Omental fat pad (tissue), 4 donors: ENCODE data around the gene CEP126. TPM values are rescaled to one million over a fixed set of nuclear protein-coding genes. Genes with fewer than 3 reads are reported as not detected.

ENCODE experiments used
- ATAC-seq: fragments of 150-250 bp; one replicate; pipeline ENCODE4 v1.9.1; 2016; ENCODE audit warnings: mild to moderate bottlenecking, moderate library complexity; ENCODE audit not compliant: low FRiP score
- DNase-seq: peaks from one replicate; pipeline ENCODE4 v3.0.0-alpha.2; 2019; ENCODE audit warnings: low spot score
- total RNA-seq, 4 donors: library from RNA; depleted of rRNA; stranded (reverse); fragments of >200 nt; gene quantifications; one replicate each; pipeline ENCODE4 v1.1.0, GENCODE V29; 2016
- TF ChIP-seq, protein P1 (sequence below), 3 donors: fragments of 450-650 bp; IDR thresholded peaks; one replicate each; pipeline ENCODE4 v1.5.1; 2016 to 2017; ENCODE audit warnings: antibody characterized with exemption in 3 of 3, mild to moderate bottlenecking in 3 of 3, moderate library complexity in 2 of 3

Gene CEP126
- total RNA-seq, 4 donors from 2014 or later, result 2.0 to 9.5 (median 7.0) TPM

DNA sequence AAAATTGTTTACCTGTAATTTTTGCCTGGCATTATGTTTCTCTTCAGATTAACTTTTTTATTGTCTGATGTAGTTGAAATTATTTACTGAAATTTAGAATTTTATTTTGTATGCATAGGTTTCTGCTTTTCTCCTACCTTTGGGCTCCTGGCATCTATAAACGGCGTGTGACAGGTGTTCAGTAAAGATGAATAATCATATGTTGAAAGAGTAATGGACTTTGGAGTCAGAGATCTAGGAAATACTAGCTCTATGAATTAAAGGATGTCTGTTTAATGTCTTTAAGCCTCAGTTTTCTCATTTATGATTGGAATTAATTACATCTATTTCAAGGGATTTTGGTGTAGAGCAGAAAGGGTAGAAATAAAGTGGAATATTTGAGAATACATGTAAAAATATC lies 8.7 kb downstream of the CEP126 start:
- DNase-seq, result no peak
- ATAC-seq, result no peak
- TF ChIP-seq, protein P1, sequence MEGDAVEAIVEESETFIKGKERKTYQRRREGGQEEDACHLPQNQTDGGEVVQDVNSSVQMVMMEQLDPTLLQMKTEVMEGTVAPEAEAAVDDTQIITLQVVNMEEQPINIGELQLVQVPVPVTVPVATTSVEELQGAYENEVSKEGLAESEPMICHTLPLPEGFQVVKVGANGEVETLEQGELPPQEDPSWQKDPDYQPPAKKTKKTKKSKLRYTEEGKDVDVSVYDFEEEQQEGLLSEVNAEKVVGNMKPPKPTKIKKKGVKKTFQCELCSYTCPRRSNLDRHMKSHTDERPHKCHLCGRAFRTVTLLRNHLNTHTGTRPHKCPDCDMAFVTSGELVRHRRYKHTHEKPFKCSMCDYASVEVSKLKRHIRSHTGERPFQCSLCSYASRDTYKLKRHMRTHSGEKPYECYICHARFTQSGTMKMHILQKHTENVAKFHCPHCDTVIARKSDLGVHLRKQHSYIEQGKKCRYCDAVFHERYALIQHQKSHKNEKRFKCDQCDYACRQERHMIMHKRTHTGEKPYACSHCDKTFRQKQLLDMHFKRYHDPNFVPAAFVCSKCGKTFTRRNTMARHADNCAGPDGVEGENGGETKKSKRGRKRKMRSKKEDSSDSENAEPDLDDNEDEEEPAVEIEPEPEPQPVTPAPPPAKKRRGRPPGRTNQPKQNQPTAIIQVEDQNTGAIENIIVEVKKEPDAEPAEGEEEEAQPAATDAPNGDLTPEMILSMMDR (IDR thresholded peaks at IDR 0.05), result no peak

DNA sequence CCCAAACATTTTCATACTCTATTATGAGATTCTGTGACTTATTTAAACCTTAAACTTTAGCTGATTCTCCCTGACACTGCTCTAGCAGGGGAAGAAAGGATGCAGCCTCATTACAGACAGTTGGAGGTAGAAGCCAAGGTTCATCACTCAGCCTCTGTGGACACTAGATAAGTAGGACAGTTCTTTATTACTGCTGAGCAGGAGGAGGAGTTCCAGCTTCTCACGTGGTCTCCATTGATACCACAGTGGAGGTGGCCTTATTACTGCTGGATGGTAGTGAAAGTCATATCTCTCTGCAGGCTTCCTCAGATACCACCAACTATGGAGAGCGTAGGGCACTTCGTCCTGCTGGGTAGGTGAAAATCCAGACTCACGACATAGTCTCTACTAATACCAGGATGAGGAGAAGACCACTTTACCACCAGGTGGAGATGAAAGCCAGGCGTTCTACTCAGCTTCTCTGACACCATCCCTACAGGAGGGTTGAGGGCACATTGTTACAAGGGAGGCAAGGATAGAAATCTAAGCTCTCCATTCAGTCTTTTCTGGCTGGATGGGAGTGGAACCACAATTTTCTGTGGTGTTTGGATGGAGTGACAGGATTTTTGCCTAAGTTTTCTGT lies 14.6 kb downstream of the CEP126 start:
- no peak for ATAC-seq
- no peak for DNase-seq
- TF ChIP-seq, protein P1 (IDR thresholded peaks at IDR 0.05), result no peak

DNA sequence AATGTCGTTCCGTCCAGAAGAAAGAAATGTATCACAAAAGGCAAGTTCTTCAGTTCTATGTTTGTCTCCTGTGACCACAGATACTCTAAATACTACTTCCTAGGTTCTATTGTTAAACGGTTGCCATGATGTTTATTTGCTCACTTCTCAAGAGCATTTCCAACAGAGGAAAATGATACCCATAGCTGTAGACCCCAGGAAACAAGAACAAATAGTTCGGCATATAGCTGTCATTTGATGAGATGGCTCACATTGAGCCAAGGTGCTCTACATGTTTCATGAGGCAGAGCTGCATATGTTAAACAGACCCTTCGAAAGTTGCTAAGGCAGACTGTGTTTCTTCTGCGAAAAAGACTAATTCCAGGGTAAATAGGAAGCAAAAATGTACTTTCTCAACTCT lies 16.9 kb downstream of the CEP126 start:
- no peak for ATAC-seq
- DNase-seq, result no peak
- TF ChIP-seq, protein P1 (IDR thresholded peaks at IDR 0.05), result no peak

DNA sequence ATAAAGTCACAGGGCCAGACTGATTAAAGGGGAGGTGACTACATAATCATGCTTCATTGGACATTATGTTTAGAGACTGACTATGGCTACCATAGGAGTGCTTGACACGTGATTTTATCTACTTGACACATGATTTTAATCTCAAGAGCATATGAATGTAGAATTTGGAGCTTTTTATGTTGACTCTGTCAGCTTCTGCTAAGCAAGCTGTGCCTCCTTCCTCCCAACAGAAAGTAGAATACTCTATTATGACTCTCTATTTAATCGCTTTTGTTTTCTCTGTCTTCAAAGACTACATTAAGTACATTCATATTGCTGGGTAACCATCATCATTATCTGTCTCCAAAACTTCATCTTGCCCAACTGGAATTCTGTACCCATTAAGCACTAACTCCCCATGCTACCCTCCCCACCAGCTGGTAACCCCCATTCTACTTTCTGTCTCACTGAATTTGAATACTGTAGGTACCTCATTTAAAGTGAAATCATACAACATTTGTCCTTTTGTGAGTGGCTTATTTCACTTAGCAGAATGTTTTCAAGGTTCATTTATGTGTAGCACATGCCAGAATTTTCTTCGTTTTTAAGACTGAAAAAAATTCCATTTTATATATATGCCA lies 26.2 kb downstream of the CEP126 start:
- ATAC-seq (no peak), DNase-seq (no peak)
- TF ChIP-seq, protein P1 (IDR thresholded peaks at IDR 0.05), result no peak

DNA sequence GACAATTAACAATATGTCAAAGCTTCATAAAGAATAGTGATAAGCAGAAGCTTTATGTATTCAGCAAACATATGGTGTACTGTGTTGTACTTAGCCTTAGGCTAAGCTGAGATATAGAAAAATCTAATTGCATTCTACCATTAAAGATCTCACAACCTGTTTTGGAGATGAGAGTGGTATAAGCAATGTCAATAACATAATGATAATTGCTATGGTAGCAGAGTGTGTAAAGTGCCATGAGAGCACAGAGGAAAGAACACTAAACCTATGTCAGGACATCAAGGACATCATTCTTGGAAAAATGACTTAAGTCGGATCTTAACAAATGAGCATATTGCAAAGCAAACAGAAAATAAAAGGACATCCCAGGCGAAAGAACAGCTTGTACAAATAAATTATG lies 30.1 kb downstream of the CEP126 start:
- no peak for ATAC-seq
- TF ChIP-seq, protein P1 (IDR thresholded peaks at IDR 0.05), result no peak
- no peak for DNase-seq

DNA sequence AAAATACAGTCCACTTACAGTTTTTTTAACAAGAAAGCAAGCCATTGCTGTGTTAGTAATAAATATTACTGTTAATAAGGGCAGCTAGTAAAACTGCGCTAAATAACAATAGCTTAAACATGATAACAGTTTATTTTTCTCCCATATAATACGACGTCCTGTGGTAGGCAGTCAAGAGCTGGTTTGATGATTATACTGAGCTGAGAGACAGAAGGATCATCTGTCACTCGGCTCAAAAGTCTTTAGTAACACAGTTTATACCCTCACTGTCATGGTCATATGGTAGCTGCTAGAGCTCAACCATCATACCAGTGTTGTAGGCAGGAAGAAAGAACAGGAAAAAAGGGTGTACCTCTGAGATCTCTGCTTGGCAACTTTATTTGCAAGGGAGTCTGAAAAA lies 30.6 kb downstream of the CEP126 start:
- no peak for DNase-seq
- no peak for ATAC-seq
- TF ChIP-seq, protein P1 (IDR thresholded peaks at IDR 0.05), result no peak

DNA sequence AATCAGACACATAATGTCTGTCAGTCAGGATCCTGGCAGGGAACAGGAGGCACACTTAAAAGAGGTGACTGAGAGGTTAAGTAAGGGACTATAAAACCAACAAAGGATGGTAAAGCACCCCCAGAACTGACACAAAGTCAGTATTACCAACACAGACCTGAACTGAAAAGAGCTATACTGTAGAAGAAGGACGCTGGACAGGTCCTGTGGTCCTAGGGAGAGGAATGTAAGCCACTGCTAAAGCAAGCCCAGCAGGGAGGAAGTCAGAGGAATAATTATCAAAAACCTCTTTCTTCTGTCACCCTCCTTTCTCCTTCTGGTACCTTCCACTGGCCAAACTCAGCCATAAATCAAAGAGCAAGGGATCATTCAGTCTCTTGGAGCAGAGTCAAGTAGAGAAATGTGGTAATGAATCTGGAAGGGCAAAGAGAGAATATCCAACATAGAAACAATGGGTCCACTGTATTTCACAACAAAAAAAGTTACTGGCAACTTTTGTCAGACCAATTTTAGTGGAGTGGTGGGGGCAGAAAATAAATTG lies 34.9 kb downstream of the CEP126 start:
- ATAC-seq (no peak), DNase-seq (no peak)
- TF ChIP-seq, protein P1 (IDR thresholded peaks at IDR 0.05), result no peak
